Measurements from ENCODE around the gene GIMAP8.
"Not testable (repeated sequence)": the region's sequence is repeated elsewhere in the genome, so short reads cannot be mapped to it uniquely, and the experiment has no call there.

Gene GIMAP8

GRCh38 chr7:150514748-150515222, 64.4 kb downstream of the GIMAP8 start, which contains the start of gene GIMAP7:
TSS of gene GIMAP7 (plus strand) at chr7:150514872. CDS start at chr7:150519975, 5,103 bp downstream.
- no peak for DNase-seq (ENCODE audit: low spot score)

GRCh38 chr7:150515248-150516147, 65.1 kb downstream of the GIMAP8 start:
- no peak for DNase-seq (ENCODE audit: low spot score)

GRCh38 chr7:150516956-150517745, 66.7 kb downstream of the GIMAP8 start:
- no peak for DNase-seq (ENCODE audit: low spot score)

GRCh38 chr7:150519310-150519709, 68.9 kb downstream of the GIMAP8 start:
- DNase-seq (ENCODE audit: low spot score) = no peak

GRCh38 chr7:150520145-150520544, 69.7 kb downstream of the GIMAP8 start:
- no peak for DNase-seq (ENCODE audit: low spot score)

- DNase-seq (ENCODE audit: low spot score) = not testable (repeated sequence)
These were observed 72.5 kb downstream of the GIMAP8 start for GRCh38 chr7:150522931-150523330.

GRCh38 chr7:150524018-150524417, 73.6 kb downstream of the GIMAP8 start:
- DNase-seq (ENCODE audit: low spot score) = no peak

Measured in HuH-7 (cell line).